ENCODE measurements around the gene ROCK2.

GRCh38 chr2:11186145-11186544, 158.3 kb downstream of the ROCK2 start:
- TF ChIP-seq CTCF (IDR thresholded peaks at IDR 0.05): no peak
- no peak for TF ChIP-seq POLR2A (IDR thresholded peaks at IDR 0.05)
